NCI-H2107 treated with DMSO at 0.1 percent for 48 hours (cell line): ENCODE results near the gene ORC1.

Experiments
- DNase-seq: peaks from one replicate; lab custom pipeline; 2025; ENCODE audit not compliant: unreplicated experiment; lab: John Stamatoyannopoulos, UW

Gene ORC1

DNA sequence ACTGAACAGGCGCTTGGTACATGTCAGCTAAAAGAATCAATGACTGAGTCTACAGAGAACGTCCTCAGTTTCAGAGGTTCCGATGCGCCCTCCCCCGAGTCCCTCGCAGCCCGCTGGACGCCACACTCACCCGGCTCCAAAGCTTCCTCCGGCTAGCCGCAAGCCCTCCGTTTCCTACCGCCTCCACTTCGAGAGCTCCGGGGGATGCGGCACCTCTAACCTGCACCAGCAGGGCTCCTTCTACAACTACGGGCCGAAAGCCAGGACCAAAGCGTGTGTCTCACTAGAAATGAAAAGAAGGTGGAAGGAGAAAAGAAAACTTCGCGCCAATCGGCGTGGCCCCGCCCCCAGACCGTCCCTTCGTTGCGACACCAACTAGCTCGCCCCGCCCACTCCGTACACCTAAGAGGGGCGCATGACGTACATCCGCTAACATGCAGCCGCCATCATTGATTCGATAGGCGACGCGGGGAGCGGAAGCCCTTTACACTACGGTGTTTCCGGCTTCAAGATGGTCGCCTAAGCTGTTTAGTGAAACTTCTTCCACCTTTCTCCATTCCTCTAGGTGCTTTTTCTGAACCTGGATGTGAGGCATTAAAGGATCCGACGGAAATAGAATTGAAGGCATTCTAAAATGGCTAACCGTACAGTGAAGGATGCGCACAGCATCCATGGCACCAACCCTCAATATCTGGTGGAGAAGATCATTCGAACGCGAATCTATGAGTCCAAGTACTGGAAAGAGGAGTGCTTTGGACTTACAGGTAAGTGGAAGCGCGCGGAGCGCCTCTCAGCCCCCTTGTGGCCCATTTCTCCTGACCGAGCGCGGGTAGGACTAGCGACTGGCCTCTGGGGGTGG lies at the start of gene ORC1, which contains the start of gene PRPF38A:
ORC1 (minus strand) TSS at position 308 of the 859 bp plus-strand sequence. CDS start 2,200 bp downstream, outside the sequence.
PRPF38A (plus strand) TSS at position 487 of the 859 bp plus-strand sequence; CDS start at position 635, 148 bp downstream.
- peak; percentile 96 for DNase-seq

DNA sequence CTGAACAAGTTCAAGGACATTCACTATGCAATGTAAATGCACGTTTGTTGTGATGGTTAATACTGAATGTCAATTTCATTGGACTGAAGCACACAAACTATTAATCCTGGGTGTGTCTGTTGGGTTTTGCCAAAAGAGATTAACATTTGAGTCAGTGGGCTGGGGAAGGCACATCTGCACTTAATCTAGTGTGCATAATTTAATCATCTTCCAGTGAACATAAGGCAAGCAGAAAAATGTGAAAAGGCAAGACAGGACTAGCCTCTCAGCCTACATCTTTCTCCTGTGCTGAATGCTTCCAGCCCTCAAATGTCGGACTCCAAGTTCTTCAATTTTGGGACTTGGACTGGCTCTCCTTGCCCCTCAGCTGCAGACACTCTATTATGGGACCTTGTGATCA lies 40.2 kb upstream of the ORC1 start:
- no peak for DNase-seq

DNA sequence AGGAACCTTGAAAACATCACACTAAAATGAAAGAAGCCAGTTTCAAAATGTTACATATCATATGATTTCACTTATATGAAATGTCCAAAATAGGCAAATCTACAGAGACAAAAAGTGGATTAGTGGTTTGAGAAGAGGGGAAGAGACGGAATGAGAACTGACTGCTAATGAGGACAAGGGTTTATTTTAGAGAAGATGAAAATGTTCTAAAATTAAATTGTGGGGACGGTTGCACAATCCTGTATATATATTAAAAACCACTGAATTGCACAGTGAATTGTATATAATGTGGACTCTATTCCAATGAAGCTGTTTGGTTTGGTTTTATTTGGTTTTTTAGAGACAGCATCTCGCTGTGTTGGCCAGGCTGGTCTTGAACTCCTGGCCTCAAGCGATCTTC lies 35.8 kb upstream of the ORC1 start:
- DNase-seq: no peak

DNA sequence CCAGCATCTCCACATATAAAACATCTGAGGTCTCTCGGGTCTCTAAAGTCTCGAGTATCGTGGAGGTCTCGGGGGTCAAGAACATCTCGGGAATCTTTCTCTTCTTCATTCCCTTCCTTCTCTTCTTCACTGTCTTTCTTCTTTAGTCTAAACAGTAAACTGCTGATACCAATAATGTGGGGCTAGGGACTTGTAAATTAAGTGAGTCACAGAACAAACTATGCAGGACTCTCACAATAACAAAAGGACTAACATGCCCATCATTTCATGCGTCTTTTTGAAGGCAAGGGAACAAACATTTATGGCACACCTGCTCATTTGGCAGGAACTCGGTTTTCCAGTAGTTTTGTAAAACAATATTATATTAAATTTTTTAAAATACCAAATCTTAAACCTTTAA lies 32.6 kb upstream of the ORC1 start:
- no peak for DNase-seq

DNA sequence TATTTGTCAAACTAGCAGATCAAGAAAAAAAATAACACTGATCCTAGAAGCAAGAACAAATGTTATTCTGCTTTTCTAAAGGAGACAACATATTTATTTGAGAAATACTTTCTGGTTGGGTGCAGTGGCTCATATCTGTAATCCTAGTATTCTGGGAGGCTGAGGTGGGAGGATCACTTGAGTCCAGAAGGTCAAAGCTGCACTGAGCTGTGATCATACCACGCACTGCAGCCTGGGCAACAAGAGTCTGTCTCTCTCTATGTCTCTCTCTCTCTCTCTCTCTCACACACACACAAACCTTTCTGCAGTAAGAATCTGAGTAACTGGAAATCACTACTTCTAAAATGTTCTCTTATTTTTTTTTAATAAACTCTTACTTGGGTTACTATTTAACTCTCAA lies 31.4 kb upstream of the ORC1 start:
- no peak for DNase-seq

DNA sequence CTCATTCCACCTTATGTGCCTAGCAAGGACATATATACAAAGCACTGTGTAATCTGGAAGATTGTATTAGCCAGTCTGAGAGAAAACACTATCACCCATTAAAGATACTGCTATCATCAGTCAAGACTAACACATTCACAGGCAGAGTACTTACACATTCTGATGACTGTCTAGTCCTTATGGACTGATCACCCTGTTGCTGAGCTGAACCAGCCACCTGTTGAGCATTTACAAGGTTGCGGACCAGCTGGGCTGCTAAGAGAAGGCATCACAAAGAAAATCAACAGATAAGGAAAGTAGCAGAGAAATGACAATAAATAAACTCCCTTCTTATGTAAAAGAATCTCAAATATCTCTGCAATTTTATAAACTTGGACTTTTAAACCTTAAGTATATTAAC lies 31.0 kb upstream of the ORC1 start:
- DNase-seq: no peak

DNA sequence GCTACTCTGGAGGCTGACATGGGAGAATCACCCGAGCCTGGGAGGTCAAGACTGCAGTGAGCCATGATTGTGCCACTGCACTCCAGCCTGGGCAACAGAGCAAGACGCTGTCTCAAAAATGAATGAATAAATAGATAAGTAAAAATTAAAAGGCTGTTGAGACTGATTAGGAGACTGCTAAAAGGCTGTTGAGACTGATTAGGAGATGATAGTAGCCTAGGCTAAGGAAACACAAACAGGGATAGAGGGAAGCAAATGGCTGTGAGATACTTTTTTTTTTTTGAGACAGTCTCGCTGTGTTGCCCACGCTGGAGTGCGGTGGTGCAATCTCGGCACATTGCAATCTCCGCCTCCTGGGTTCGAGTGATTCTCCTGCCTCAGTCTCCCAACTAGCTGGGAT lies 28.6 kb upstream of the ORC1 start:
- no peak for DNase-seq

DNA sequence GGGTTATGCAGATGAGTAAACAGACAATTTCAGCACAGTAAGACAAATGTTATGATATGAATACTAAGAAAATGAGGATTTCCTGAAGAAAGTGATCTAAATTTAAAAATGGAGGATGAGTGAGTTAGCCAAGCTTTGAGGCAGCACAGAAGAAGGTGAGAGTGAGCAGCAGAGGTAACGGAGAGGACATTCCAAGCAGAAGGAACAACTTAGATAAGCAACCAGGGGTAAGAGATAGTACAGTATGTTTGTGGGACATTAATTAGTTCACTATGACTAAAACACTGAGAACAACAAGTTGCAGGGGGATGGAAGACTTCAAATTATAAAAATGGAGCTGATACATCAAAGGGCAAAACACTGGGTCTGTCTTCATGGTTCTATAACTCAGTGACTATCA lies 22.9 kb upstream of the ORC1 start:
- no peak for DNase-seq

DNA sequence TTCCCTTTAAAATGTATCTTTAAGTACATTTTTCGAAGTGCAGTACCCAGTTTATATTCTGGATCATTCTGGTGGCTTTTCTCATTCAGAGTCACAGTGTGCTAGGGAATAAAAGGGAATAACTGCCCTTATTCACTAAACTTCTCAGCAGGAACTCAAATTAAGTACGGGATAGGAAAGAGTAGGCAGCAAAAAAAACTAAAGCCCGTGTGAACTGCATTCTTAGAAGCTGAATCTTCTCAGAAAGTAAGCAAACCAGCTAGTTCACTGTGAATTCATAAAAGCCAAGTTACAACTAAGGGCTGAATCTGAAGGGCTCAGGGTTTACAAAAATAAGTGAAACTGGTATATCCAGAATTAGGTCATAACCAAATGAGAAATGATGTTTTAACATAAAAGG lies 22.1 kb upstream of the ORC1 start:
- DNase-seq: no peak

DNA sequence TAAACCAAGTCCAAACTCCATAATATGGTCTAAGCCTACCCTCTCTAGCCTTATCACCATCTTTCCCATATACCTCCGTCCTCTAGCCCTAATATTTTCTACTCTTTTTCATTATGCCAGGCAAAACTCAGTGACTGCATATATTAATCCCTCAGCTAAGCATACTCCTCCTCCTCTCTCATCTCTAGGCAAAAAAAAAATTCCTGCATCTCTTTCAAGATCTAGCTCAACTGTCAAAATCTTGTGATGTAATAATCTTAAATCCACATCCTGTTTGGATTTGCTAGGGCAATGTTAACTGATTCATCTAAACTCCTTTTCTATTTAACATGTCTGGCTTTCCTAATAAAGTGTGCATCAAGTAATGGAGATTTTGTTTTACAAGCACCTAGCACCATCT lies 20.6 kb upstream of the ORC1 start:
- no peak for DNase-seq

DNA sequence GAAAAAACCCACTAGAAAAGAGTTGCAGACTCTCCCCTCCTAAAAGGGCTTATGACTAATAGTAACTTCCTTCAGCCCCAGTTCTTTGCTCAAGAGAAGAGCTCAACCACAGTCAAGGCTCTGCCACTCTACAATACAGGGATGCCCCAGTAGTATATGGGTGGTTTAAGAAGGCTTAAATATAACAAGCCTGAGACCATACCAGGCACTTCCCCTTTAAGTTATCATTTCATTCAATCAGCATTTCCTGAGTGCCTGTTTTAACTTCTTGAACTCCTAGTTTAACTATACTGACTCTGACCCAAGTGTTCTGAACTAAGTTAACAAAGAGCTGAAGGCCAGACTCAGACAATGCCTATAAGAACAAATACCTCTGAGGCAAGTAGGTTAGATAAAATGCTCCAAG lies 20.0 kb upstream of the ORC1 start:
- DNase-seq: no peak

DNA sequence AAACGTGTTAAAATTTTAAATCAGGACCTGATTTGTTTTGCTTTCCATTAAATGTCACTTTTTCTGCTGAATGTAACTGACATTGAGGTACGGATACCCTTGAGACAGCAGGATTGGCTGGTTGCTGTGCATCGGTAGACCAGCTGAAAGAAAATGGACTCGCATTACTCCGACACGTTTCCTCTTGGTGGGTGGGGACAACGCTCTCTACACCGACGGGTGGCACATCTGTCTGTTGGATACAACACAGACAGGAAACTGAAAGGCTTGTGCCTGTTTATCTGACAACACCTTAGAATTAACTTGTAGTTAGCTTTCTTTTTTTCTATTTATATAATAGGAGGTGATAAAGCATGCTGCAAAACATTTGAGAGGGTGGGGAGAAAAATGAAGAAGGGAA lies 19.5 kb upstream of the ORC1 start:
- no peak for DNase-seq

DNA sequence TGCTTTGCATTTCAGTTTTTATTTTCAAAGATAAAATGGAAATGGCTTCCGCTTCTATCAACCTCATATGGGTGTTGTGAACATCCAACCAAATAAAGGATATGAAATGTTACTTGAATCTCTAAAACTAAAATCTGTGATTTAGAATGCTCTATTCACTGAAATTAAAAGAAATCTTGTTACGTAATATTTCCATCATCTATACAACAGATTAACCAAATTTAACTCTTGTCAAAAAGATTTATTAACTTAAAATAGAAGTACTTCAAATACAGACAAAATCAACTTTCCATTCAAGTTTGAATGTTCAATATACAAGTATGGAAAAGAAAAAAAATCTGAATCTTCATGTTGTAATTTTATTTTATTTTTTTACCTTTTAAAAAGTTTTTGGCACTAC lies 18.8 kb upstream of the ORC1 start:
- no peak for DNase-seq

DNA sequence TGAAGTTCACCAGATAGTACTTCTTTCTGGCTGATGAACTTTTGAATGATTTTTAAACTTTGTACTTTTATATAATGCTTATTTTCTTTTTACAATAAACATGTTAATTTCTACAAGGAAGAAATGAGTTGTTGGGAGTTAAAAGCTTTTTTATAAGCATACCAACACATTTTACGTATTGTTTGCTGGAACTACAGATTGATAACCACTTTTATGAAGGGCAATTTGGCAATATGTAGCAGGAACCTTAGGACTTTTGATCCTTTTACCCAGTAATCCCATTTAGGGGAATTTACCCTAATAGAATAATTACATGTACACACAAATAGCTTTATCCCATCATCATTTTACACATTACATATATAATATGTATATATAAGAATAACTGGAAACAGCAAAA lies 16.5 kb upstream of the ORC1 start:
- no peak for DNase-seq

DNA sequence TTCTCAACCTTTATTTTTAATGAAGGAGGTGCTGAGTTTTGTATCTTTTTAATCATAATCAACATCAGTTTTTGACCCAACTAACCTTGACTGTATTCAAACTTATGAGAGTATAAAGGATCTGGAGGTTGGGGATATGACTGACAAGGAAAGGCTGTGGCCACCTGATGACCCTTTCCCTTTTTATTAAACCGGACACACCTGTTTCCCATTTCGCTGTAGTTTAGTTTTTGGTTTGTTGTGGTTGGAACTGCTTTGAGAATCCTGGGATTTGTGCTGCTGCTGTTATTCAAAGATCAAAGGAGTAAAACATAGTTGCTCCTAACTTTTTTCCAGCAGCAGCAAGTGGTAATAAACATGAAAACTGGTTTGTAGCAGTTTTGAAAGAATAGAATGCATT lies 12.6 kb upstream of the ORC1 start:
- no peak for DNase-seq

DNA sequence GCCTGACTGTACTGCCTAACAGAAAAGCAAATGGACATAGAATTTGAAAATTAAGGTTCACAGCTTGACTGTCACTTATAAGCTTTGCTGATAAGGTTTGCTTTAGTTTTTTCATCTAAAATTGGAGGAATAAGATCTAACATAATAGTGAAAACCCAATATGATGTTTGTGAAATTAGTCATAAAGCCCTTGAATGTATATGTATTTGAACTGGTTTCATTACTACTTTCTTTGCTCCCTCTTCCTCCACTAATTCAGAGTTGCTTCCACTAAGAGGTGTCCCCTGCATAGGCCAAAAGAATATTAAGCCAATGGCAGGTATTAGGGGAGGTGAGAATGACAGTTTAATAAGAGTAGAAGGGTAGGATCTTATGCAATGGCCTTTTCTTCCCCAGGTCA lies 10.7 kb upstream of the ORC1 start:
- no peak for DNase-seq

DNA sequence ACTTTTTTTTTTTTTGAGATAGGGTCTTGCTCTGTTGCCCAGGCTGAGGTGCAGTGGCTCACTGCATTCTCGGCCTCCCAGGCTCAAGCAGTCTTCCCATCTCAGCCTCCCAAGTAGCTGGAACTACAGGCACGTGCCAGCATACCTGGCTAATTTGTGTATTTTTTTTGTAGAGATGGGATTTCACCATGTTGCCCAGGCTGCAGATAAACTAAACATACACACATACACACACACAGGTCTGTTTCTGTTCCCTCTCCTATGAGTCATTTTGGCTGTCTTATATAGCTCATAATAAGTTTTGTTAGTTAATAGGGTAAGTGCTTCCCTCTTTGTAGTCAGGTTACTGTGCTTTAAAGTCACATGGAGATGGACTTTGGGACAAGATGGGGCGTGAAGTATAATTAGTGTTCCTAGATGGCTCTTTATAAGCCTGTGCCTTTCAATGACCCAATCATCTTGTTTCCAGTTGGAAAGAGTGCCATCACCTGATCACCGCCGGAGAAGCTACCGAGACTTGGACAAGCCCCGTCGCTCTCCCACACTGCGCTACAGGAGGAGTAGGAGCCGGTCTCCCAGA lies 9.3 kb upstream of the ORC1 start:
- DNase-seq: no peak

DNA sequence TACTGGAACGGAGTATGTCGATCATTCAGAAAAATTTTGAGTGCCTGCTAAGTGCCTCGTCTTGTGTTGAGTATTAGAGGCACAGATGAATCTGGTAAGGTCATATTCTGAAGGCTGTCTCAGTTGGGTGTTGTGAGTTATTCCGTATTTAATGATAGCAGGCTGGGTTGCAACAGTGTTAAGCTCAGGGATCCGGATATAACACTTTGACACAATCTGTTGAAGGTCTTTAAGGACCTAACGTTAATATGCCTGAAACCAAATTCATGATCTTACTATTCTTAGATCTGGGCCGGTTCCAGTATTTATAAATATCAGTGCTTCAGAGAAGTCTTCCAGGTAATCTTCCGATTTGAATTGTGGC lies 734 bp upstream of the ORC1 start:
- DNase-seq: no peak

DNA sequence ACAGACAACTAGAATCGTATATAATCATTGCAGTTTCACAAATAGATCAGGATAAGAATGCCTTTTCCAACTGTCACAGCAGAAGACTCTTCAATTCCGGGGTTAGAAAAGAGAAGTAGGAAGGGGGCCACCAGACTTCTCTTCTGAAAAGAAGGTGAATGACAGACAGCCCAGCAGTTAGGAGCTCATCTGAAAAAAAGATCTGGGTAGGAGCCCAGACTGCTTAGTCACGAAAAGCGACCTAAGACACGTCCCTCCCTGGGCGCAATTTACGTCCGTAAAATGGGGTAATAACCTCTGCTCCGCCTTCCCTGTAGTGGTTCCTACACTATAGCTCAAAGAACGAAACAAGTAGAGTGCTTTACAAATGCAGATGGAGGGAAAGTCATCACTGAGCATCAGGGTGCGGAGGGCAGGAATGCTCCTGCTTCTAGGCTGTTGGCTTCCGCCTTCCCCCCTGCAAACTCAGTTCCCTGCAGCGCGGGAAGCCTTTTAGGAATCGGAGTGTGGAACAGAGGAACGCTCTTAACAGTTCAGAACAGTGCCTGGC lies 582 bp downstream of the ORC1 start:
- no peak for DNase-seq

DNA sequence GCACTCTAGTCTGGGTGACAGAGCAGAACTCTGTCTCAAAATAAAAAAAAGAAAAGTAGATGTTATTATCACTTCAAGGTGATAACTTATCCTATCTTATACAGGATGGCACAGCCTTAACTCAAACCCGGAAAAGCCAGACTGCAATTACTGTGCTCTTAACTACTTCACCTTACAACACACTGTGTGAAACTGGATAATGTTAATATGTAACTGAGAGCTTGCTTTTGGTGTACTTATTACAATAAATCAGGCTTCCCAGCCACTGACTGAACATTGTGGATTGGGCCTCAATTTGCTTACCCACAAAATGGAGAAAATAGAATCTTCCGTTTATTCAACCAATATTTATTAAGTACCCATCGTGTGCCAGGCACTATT lies 1.4 kb downstream of the ORC1 start:
- peak; percentile 36 for DNase-seq

DNA sequence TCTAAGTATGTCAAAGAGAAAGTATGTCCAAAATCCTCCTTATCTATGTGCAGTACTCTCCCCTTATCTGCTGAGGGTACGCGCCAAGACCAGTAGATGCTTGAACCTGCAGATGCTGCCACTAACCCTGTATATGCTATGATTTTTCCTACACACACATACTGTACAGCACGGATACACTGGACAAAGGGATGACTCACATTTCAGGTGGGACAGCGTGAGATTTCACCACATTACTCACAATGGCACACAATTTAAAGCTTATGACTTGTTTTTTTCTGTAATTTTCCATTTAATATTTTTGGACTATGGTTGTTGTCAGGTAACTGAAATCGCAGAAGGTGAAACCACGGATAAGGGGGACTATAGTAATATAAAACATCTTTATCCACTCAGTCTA lies 4.1 kb downstream of the ORC1 start:
- DNase-seq: no peak

DNA sequence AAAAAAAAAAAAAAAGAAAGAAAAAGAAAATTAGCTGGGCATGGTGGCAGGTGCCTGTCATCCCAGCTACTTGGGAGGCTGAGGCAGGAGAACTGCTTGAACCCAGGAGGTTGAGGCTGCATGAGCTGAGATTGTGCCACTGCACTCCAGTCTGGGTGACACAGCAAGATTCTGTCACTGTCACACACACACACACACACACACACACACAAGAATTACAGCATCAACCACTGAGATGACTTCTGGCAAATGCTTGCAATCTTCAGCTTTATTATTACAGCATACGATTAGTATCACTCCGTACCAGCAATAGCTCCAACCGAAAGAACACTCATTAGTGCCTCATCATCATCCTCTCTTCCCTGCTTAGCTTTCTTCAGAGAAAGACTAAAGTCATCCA lies 4.6 kb downstream of the ORC1 start:
- DNase-seq: no peak

DNA sequence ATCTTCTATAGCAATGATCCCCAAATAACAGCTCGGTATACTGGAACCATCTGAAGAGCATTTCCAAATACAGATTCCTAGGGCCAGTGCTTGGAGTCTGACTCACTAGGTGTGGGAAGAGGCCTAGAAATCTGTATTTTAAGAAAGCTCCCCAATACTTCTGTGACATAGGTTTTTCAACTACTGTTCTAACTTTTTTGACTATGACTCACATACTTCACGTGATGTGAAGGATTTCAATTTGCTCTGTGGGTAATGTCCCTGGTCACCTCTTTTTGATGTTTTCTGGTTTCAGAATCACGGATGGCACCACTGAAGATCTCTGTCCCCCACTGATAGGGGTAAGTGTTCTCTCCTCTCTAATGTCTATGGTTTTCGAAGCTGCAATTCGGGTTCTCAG lies 11.0 kb downstream of the ORC1 start:
- DNase-seq: no peak
